Thyroid gland (tissue), 4 donors: ENCODE data around the gene CXCL16.

Experiments
- CTCF ChIP-seq, 6 experiments: fragments of 200-600 bp in 3 of 6; fragments of 450-650 bp in 3 of 6; sonication (generic) in 3 of 6; IDR thresholded peaks; one replicate each; pipeline ENCODE4 v1.5.1; 2016 to 2019; ENCODE audit warnings: antibody characterized with exemption in 6 of 6, mild to moderate bottlenecking in 2 of 6, inconsistent platforms in 1 of 6, moderate library complexity in 1 of 6
- POLR2A ChIP-seq, 2 donors: fragments of 450-650 bp; IDR thresholded peaks; one replicate each; pipeline ENCODE4 v1.6.1; 2017; ENCODE audit warnings: antibody characterized with exemption in 2 of 2, mild to moderate bottlenecking in 2 of 2, moderate library complexity in 1 of 2

DNA sequence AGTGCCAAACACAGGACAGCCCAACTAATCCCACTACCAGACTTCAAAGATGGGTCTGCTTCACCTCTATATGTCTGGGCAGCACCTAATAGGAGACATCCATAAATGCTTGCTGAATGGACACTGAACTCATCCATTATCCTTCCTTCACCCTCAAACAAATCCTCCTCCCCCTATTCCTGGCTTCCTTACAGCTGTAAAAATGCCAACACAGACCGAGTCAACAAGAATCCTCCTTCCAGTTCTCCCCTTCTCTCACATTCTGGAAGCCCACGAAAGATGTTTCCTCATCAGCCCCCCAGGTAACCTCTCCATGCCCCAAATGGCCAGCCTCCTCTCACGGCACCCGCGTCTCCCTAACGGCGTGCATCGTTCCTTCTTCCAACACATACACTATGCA, 48.0 kb downstream of the CXCL16 start:
- no peak for TF ChIP-seq POLR2A (IDR thresholded peaks at IDR 0.05)
- no peak for TF ChIP-seq CTCF (IDR thresholded peaks at IDR 0.05)
